Activated B cell treated with CpG ODN at 0.5 μM for 24 hours (primary cell): Measurements from ENCODE around the gene WNT2B. TPM values are rescaled to one million over a fixed set of nuclear protein-coding genes. Genes with fewer than 3 reads are reported as not detected.

Experiments used
- ATAC-seq: fragments of 200-7000 bp; cut with Tn5 transposase; one replicate; pipeline ENCODE4 v1.10.0; 2021; ENCODE audit warnings: low read depth, mild to moderate bottlenecking, moderate library complexity
- CTCF ChIA-PET: fragments of 350-600 bp; sonication (Branson Sonifier 250); formaldehyde crosslinking; loops from one replicate; lab custom pipeline; 2021; ENCODE audit warnings: antibody characterized with exemption; lab: Charles Lee
- POLR2A ChIA-PET: fragments of 350-600 bp; sonication (Branson Sonifier 250); formaldehyde crosslinking; loops from one replicate; lab custom pipeline; 2021; ENCODE audit warnings: antibody characterized with exemption; lab: Charles Lee
- DNase-seq: peaks from one replicate; pipeline ENCODE4 v3.0.0; 2022
- H3K27ac Mint-ChIP-seq: one replicate; pipeline ENCODE4 v1.8.0; 2020; ENCODE audit warnings: mixed read lengths
- H3K27me3 Mint-ChIP-seq: one replicate; pipeline ENCODE4 v1.8.0; 2021; ENCODE audit warnings: mixed read lengths
- H3K36me3 Mint-ChIP-seq: one replicate; pipeline ENCODE4 v1.8.0; 2021; ENCODE audit warnings: low read depth, mixed read lengths
- H3K4me1 Mint-ChIP-seq: one replicate; pipeline ENCODE4 v1.8.0; 2021; ENCODE audit warnings: mixed read lengths
- H3K4me3 Mint-ChIP-seq: one replicate; pipeline ENCODE4 v1.8.0; 2020; ENCODE audit warnings: mild to moderate bottlenecking, mixed read lengths
- H3K9me3 Mint-ChIP-seq: one replicate; pipeline ENCODE4 v1.8.0; 2020; ENCODE audit warnings: mixed read lengths
- intact Hi-C: fragments of 100-400 bp; cut with micrococcal nuclease; formaldehyde crosslinking; loops from one replicate; pipeline ENCODE4 v1.15.1; 2024
- total RNA-seq: library from RNA; stranded (reverse); gene quantifications from 2 replicates; pipeline ENCODE4 v1.2.3, GENCODE V29; 2022
- TF ChIP-seq, protein P1 (sequence below): fragments of 200-600 bp; IDR thresholded peaks from one replicate; pipeline ENCODE4 v1.8.0; 2022; ENCODE audit warnings: antibody characterized with exemption, mild to moderate bottlenecking

The WNT2B gene
- total RNA-seq, 1 donor from 2014 or later, result 1.4 TPM

DNA sequence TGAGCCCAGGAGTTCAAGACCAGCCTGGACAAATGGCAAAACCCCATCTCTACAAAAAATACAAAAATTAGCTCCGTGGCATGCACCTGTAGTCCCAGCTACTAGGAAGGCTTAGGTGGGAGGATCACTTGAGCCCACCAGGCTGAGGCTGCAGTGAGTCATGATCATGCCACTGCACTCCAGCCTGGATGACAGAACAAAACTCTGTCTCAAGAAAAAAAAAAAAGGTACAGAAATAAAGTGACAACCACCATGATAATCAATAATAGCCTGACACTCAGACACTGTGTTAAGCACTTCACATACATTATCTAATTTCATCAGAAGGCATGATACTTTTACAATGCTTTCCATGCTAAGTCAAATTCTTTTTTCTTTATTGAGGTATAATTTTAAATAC is 57.0 kb downstream of the WNT2B start:
- CTCF ChIA-PET, result no interaction called here
- Mint-ChIP-seq H3K9me3 (no peaks in the 10 kb centered on the region), H3K27me3 (no peaks in the 10 kb centered on the region), H3K27ac (no peak overlapping the region), H3K4me3 (no peak overlapping the region), H3K4me1 (no peaks in the 10 kb centered on the region), H3K36me3 (peaks cover 6% of the 10 kb centered on the region)
- intact Hi-C loops, result no loop called here
- POLR2A ChIA-PET, result no interaction called here
- DNase-seq (no peak), ATAC-seq (no peak)
- TF ChIP-seq, protein P1, sequence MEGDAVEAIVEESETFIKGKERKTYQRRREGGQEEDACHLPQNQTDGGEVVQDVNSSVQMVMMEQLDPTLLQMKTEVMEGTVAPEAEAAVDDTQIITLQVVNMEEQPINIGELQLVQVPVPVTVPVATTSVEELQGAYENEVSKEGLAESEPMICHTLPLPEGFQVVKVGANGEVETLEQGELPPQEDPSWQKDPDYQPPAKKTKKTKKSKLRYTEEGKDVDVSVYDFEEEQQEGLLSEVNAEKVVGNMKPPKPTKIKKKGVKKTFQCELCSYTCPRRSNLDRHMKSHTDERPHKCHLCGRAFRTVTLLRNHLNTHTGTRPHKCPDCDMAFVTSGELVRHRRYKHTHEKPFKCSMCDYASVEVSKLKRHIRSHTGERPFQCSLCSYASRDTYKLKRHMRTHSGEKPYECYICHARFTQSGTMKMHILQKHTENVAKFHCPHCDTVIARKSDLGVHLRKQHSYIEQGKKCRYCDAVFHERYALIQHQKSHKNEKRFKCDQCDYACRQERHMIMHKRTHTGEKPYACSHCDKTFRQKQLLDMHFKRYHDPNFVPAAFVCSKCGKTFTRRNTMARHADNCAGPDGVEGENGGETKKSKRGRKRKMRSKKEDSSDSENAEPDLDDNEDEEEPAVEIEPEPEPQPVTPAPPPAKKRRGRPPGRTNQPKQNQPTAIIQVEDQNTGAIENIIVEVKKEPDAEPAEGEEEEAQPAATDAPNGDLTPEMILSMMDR, result no peak

DNA sequence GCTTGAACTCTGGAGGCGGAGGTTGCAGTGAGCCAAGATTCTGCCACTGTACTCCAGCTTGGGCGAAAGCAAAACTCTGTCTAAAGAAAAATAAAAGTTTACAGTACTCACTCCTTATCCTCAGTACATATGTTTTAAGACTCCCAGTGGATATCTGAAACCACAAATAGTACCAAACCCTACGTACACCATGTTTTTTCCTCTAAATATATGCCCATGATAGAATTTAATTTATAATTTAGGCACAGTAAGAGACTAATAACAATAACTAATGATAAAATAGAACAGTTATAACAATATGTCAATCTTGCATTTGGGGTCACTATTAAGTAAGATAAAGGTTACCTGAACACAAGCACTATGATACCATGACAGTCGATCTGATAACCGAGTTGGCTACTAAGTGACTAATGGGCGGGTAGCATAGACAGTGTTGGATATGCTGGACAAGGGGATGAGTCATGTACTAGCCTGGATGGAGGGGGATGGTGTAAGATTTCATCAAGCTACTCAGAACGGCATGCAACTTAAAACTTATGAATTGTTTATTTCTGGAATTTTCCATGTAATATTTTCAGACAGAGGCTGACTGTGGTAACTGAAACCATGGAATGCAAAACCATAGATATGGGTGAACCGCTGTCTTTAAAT is 66.5 kb downstream of the WNT2B start:
- POLR2A ChIA-PET, result no interaction called here

DNA sequence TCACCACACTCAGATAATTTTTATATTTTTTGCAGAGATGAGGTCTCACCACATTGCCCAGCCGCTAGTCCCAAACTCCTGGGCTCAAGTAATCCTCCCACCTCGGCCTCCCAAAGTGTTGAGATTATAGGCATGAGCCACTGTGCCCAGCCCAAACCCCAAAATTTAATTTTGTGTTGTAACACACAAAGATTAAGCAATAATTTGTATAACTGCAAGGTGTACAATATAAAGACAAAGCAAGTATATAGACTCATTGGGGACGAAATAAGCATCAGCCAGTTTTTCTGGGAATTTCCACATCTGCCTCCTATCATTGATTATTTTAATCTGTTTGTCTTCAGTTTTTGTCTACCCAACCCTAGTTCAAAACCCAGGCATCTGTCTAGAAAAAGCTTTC is 67.5 kb downstream of the WNT2B start:
- POLR2A ChIA-PET, result no interaction called here
- Mint-ChIP-seq H3K4me3 (no peak overlapping the region), H3K27me3 (no peaks in the 10 kb centered on the region), H3K4me1 (no peaks in the 10 kb centered on the region), H3K9me3 (no peaks in the 10 kb centered on the region), H3K36me3 (peaks cover 39% of the 10 kb centered on the region), H3K27ac (no peak overlapping the region)
- intact Hi-C loops, result no loop called here
- TF ChIP-seq, protein P1, result no peak
- DNase-seq (no peak), ATAC-seq (no peak)
- CTCF ChIA-PET, result no interaction called here

More for the DNA sequence above, 66.5 kb downstream of the WNT2B start:
- CTCF ChIA-PET, result no interaction called here
- Mint-ChIP-seq H3K27ac (no peak overlapping the region), H3K36me3 (peaks cover 37% of the 10 kb centered on the region), H3K4me3 (no peak overlapping the region), H3K4me1 (no peaks in the 10 kb centered on the region), H3K27me3 (no peaks in the 10 kb centered on the region), H3K9me3 (no peaks in the 10 kb centered on the region)
- TF ChIP-seq, protein P1, result no peak
- no peak for ATAC-seq
- intact Hi-C loops, result no loop called here
- DNase-seq, result no peak

Other genes with a start within 250 kb of the WNT2B start
- gene CTTNBP2NL, start 112.8 kb upstream of the WNT2B start, total RNA-seq, result 11.7 and 14.1 TPM in 2 replicates
- 12.4 and 13.8 TPM in 2 replicates for gene ST7L, start 110.2 kb downstream of the WNT2B start, total RNA-seq
- 221 and 227 TPM in 2 replicates for gene CAPZA1, start 110.9 kb downstream of the WNT2B start, total RNA-seq
- gene MOV10, start 165.7 kb downstream of the WNT2B start, total RNA-seq, result 33.3 and 36.4 TPM in 2 replicates
- gene RHOC, start 198.2 kb downstream of the WNT2B start, total RNA-seq, result 11.5 and 13.5 TPM in 2 replicates
- gene PPM1J, start 206.4 kb downstream of the WNT2B start, total RNA-seq, result 0.46 and 0.75 TPM in 2 replicates